SK-N-SH treated with all-trans-retinoic acid at 6 μM for 48 hours (cell line): ENCODE data around the gene UPP2.

ENCODE experiments used
- ATAC-seq: fragments of 200-7000 bp; cut with Tn5 transposase; 3 replicates; pipeline ENCODE4 v1.9.1; 2020; ENCODE audit warnings: mild to moderate bottlenecking, moderate library complexity
- CREB5 ChIP-seq: fragments of 250-450 bp; sonication (Bioruptor Pico); IDR thresholded peaks from 2 replicates; pipeline ENCODE4 v1.5.1; 2020; ENCODE audit warnings: low read depth, mild to moderate bottlenecking, moderate library complexity
- CSDC2 ChIP-seq: fragments of 250-450 bp; sonication (Bioruptor Pico); IDR thresholded peaks from 2 replicates; pipeline ENCODE4 v1.5.0; 2020; ENCODE audit warnings: mild to moderate bottlenecking, moderate library complexity
- ESRRG ChIP-seq: fragments of 250-450 bp; sonication (Bioruptor Pico); IDR thresholded peaks from 2 replicates; pipeline ENCODE4 v1.6.1; 2021; ENCODE audit warnings: mild to moderate bottlenecking
- GLIS3 ChIP-seq: fragments of 250-450 bp; sonication (Bioruptor Pico); IDR thresholded peaks from 2 replicates; pipeline ENCODE4 v1.5.0; 2020; ENCODE audit warnings: mild to moderate bottlenecking, moderate library complexity
- ISL1 ChIP-seq: fragments of 250-450 bp; sonication (Bioruptor Pico); IDR thresholded peaks from 2 replicates; pipeline ENCODE4 v2.1.2; 2022; ENCODE audit warnings: mild to moderate bottlenecking, moderate library complexity
- OSR1 ChIP-seq: fragments of 250-450 bp; sonication (Bioruptor Pico); IDR thresholded peaks from 2 replicates; pipeline ENCODE4 v1.8.0; 2022; ENCODE audit warnings: moderate library complexity, mild to moderate bottlenecking, inconsistent platforms
- PATZ1 ChIP-seq: fragments of 250-450 bp; sonication (Bioruptor Pico); IDR thresholded peaks from 2 replicates; pipeline ENCODE4 v1.8.0; 2020; ENCODE audit warnings: mild to moderate bottlenecking, moderate library complexity, borderline replicate concordance
- POU6F1 ChIP-seq: fragments of 250-450 bp; sonication (Bioruptor Pico); IDR thresholded peaks from 2 replicates; pipeline ENCODE4 v1.8.0; 2021; ENCODE audit warnings: low read depth, mild to moderate bottlenecking, moderate library complexity, borderline replicate concordance
- PPARA ChIP-seq: fragments of 250-450 bp; sonication (Bioruptor Pico); IDR thresholded peaks from 2 replicates; pipeline ENCODE4 v1.5.0; 2020; ENCODE audit warnings: mild to moderate bottlenecking, borderline replicate concordance
- RARB ChIP-seq: fragments of 250-450 bp; sonication (Bioruptor Pico); IDR thresholded peaks from 2 replicates; pipeline ENCODE4 v1.8.0; 2021; ENCODE audit warnings: mild to moderate bottlenecking, moderate library complexity
- SNAI2 ChIP-seq: fragments of 250-450 bp; sonication (Bioruptor Pico); IDR thresholded peaks from 2 replicates; pipeline ENCODE4 v1.5.0; 2020; ENCODE audit warnings: mild to moderate bottlenecking, moderate library complexity
- ZC3H10 ChIP-seq: fragments of 250-450 bp; sonication (Bioruptor Pico); IDR thresholded peaks from 2 replicates; pipeline ENCODE4 v1.5.1; 2021; ENCODE audit warnings: mild to moderate bottlenecking, moderate library complexity
- ZFP3 ChIP-seq: fragments of 250-450 bp; sonication (Bioruptor Pico); IDR thresholded peaks from 2 replicates; pipeline ENCODE4 v1.5.0; 2020; ENCODE audit warnings: mild to moderate bottlenecking, moderate library complexity
- ZFP30 ChIP-seq: fragments of 450-650 bp; formaldehyde crosslinking; IDR thresholded peaks from 2 replicates; pipeline ENCODE4 v1.5.0; 2022; ENCODE audit warnings: mild to moderate bottlenecking, moderate library complexity
- ZNF565 ChIP-seq: fragments of 450-650 bp; formaldehyde crosslinking; conservative IDR thresholded peaks from 2 replicates; pipeline ENCODE4 v1.5.0; 2020; ENCODE audit warnings: low read depth, mild to moderate bottlenecking, moderate library complexity
- ZNF70 ChIP-seq: fragments of 450-650 bp; formaldehyde crosslinking; IDR thresholded peaks from 2 replicates; pipeline ENCODE4 v1.5.0; 2020; ENCODE audit warnings: mild to moderate bottlenecking, moderate library complexity
- ZNF8 ChIP-seq: fragments of 450-650 bp; formaldehyde crosslinking; IDR thresholded peaks from 2 replicates; pipeline ENCODE4 v1.5.0; 2020; ENCODE audit warnings: mild to moderate bottlenecking, moderate library complexity
- TF ChIP-seq, protein P1 (sequence below): fragments of 250-450 bp; sonication (Bioruptor Pico); IDR thresholded peaks from 2 replicates; pipeline ENCODE4 v1.5.0; 2020; ENCODE audit warnings: mild to moderate bottlenecking, moderate library complexity
- TF ChIP-seq, protein P2 (sequence below): fragments of 250-450 bp; sonication (Bioruptor Pico); IDR thresholded peaks from 2 replicates; pipeline ENCODE4 v1.5.1; 2021; ENCODE audit warnings: mild to moderate bottlenecking, moderate library complexity

The UPP2 gene

DNA sequence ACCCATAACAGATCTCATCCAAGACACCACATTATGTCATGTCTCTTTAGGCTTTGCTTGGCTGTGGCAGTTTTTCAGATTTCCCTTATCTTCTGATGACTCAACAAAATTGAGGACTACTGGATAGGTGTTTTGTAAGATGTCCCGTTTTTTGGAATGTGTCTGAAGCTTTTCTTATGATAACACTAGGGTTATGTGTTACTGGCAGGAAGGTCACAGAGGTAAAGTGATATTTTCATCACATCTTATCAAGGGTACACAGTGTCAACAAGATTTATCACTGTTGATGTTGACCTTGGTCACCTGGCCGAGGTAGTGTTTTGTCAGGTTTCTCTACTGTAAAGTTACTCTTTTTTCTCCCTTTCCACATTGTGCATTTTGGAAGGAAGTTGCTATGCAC is 44.8 kb upstream of the UPP2 start (continued):
- TF ChIP-seq ISL1 = no peak
- no peak for TF ChIP-seq ZNF8 (CRISPR knock-in tag)
- no peak for TF ChIP-seq RARB (CRISPR knock-in tag)
- no peak for TF ChIP-seq PATZ1 (CRISPR knock-in tag)
- TF ChIP-seq OSR1 (CRISPR knock-in tag) = no peak
- TF ChIP-seq GLIS3 = no peak

- TF ChIP-seq PPARA = no peak
- no peak for TF ChIP-seq OSR1 (CRISPR knock-in tag)
- no peak for TF ChIP-seq GLIS3
- TF ChIP-seq CREB5 (CRISPR knock-in tag) = no peak
- no peak for TF ChIP-seq ZFP30
- 0 out of 2 replicates have a peak, but pooled peaks have one; percentile 59 for TF ChIP-seq CSDC2 (CRISPR knock-in tag)
- TF ChIP-seq, protein P1, sequence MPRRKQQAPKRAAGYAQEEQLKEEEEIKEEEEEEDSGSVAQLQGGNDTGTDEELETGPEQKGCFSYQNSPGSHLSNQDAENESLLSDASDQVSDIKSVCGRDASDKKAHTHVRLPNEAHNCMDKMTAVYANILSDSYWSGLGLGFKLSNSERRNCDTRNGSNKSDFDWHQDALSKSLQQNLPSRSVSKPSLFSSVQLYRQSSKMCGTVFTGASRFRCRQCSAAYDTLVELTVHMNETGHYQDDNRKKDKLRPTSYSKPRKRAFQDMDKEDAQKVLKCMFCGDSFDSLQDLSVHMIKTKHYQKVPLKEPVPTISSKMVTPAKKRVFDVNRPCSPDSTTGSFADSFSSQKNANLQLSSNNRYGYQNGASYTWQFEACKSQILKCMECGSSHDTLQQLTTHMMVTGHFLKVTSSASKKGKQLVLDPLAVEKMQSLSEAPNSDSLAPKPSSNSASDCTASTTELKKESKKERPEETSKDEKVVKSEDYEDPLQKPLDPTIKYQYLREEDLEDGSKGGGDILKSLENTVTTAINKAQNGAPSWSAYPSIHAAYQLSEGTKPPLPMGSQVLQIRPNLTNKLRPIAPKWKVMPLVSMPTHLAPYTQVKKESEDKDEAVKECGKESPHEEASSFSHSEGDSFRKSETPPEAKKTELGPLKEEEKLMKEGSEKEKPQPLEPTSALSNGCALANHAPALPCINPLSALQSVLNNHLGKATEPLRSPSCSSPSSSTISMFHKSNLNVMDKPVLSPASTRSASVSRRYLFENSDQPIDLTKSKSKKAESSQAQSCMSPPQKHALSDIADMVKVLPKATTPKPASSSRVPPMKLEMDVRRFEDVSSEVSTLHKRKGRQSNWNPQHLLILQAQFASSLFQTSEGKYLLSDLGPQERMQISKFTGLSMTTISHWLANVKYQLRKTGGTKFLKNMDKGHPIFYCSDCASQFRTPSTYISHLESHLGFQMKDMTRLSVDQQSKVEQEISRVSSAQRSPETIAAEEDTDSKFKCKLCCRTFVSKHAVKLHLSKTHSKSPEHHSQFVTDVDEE (CRISPR knock-in tag) = no peak
- no peak for TF ChIP-seq ESRRG (CRISPR knock-in tag)
- TF ChIP-seq, protein P2, sequence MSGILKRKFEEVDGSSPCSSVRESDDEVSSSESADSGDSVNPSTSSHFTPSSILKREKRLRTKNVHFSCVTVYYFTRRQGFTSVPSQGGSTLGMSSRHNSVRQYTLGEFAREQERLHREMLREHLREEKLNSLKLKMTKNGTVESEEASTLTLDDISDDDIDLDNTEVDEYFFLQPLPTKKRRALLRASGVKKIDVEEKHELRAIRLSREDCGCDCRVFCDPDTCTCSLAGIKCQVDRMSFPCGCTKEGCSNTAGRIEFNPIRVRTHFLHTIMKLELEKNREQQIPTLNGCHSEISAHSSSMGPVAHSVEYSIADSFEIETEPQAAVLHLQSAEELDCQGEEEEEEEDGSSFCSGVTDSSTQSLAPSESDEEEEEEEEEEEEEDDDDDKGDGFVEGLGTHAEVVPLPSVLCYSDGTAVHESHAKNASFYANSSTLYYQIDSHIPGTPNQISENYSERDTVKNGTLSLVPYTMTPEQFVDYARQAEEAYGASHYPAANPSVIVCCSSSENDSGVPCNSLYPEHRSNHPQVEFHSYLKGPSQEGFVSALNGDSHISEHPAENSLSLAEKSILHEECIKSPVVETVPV = no peak
- no peak for TF ChIP-seq ZFP3 (CRISPR knock-in tag)
- TF ChIP-seq ZNF565 (CRISPR knock-in tag) = no peak
- 0 out of 2 replicates have a peak, but pooled peaks have one; percentile 6 for TF ChIP-seq ISL1
- no peak for TF ChIP-seq ZNF70 (CRISPR knock-in tag)
- no peak for TF ChIP-seq POU6F1 (CRISPR knock-in tag)
- TF ChIP-seq ZC3H10 (CRISPR knock-in tag) = no peak
- ATAC-seq = peak; percentile 20; the same call in 2 of the 3 replicates
Observed at GRCh38 chr2:158060160-158060834, 41.4 kb upstream of the UPP2 start.

GRCh38 chr2:158060835-158061435 is 40.7 kb upstream of the UPP2 start:
- peak; percentile 48 for TF ChIP-seq ISL1
- no peak for TF ChIP-seq ZNF8 (CRISPR knock-in tag)
- 0 out of 2 replicates have a peak, but pooled peaks have one; percentile 30 for TF ChIP-seq CREB5 (CRISPR knock-in tag)
- TF ChIP-seq CSDC2 (CRISPR knock-in tag) = 0 out of 2 replicates have a peak, but pooled peaks have one; percentile 10
- TF ChIP-seq SNAI2 (CRISPR knock-in tag) = no peak
- TF ChIP-seq, all 23 proteins: peak for 3
- peak; percentile 51; the same call in 2 of the 3 replicates for ATAC-seq
